Measurements from ENCODE around the gene CEP85. TPM values are rescaled to one million over a fixed set of nuclear protein-coding genes. Genes with fewer than 3 reads are reported as not detected.

The CEP85 gene
- total RNA-seq, 2 experiments from 2014 or later = 47.1 to 55.2 TPM

- no peak for TF ChIP-seq EZH2phosphoT487 (IDR thresholded peaks at IDR 0.05; ENCODE audit: borderline replicate concordance, low read depth, low read length)
- TF ChIP-seq, protein P1, sequence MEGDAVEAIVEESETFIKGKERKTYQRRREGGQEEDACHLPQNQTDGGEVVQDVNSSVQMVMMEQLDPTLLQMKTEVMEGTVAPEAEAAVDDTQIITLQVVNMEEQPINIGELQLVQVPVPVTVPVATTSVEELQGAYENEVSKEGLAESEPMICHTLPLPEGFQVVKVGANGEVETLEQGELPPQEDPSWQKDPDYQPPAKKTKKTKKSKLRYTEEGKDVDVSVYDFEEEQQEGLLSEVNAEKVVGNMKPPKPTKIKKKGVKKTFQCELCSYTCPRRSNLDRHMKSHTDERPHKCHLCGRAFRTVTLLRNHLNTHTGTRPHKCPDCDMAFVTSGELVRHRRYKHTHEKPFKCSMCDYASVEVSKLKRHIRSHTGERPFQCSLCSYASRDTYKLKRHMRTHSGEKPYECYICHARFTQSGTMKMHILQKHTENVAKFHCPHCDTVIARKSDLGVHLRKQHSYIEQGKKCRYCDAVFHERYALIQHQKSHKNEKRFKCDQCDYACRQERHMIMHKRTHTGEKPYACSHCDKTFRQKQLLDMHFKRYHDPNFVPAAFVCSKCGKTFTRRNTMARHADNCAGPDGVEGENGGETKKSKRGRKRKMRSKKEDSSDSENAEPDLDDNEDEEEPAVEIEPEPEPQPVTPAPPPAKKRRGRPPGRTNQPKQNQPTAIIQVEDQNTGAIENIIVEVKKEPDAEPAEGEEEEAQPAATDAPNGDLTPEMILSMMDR (conservative IDR thresholded peaks at IDR 0.05; ENCODE audit: low read length) = no peak
- H3K4me3 ChIP-seq (ENCODE audit: low read depth, low read length, poor library complexity, severe bottlenecking) = no peak overlapping the region
- H3K4me1 ChIP-seq (ENCODE audit: insufficient read depth, low read length, poor library complexity, severe bottlenecking) = no peaks in the 10 kb centered on the region
- no peak for DNase-seq (ENCODE audit: low spot score)
- H3K36me3 ChIP-seq (ENCODE audit: insufficient read depth, low read length) = peaks cover 98% of the 10 kb centered on the region
- no peaks in the 10 kb centered on the region for H4K20me1 ChIP-seq (ENCODE audit: insufficient read depth, low read length)
- H3K4me2 ChIP-seq (ENCODE audit: low read length) = no peak overlapping the region
- peaks cover 7% of the 10 kb centered on the region for H3K9me3 ChIP-seq (ENCODE audit: low read length)
- no peaks in the 10 kb centered on the region for H3K9me2 ChIP-seq (ENCODE audit: insufficient read depth, low read length)
- BruUV-seq (replicated peaks) = no TSS peak
- no peaks in the 10 kb centered on the region for H3K79me2 ChIP-seq (ENCODE audit: insufficient read depth, low read depth, low read length)
- intact Hi-C loops (cut with micrococcal nuclease; ENCODE audit: unreplicated experiment) = no loop called here
- POLR2A ChIA-PET = no interaction called here
- no peak overlapping the region for H3K27ac ChIP-seq (ENCODE audit: low read depth, low read length, poor library complexity, severe bottlenecking)
- CTCF ChIA-PET (ENCODE audit: unreplicated experiment) = no interaction called here
- H2AFZ ChIP-seq (ENCODE audit: low read length) = no peak overlapping the region
These were observed 29.2 kb downstream of the CEP85 start for GRCh38 chr1:26263212-26263611.

DNA sequence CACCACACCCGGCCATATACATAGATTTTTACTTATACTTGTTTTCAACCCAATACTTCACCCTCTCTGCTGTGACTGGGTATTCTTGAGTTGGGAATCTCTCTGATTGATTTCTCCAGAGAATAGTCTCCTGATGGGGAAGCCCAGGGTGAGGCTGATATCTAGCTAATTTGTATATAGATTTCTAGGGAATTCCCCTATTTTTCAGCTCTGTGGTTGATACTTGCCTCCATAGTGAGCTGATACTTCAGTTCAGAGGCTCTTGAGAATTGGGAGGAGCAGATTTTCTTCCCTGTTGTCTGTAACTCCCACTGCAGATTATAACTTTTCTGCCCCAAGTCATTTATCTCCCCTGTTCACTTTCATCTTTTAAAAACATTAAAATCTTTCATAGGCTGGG is 31.4 kb downstream of the CEP85 start:
- H3K9me2 ChIP-seq (ENCODE audit: insufficient read depth, low read length) = no peaks in the 10 kb centered on the region
- no peak overlapping the region for H3K4me2 ChIP-seq (ENCODE audit: low read length)
- H3K79me2 ChIP-seq (ENCODE audit: insufficient read depth, low read depth, low read length) = no peaks in the 10 kb centered on the region
- H3K36me3 ChIP-seq (ENCODE audit: insufficient read depth, low read length) = peaks cover 99% of the 10 kb centered on the region
- CTCF ChIA-PET (ENCODE audit: unreplicated experiment) = no interaction called here
- H4K20me1 ChIP-seq (ENCODE audit: insufficient read depth, low read length) = no peaks in the 10 kb centered on the region
- H3K9me3 ChIP-seq (ENCODE audit: low read length) = peaks cover 20% of the 10 kb centered on the region
- intact Hi-C loops (cut with micrococcal nuclease; ENCODE audit: unreplicated experiment) = no loop called here
- DNase-seq (ENCODE audit: low spot score) = no peak
- H3K27ac ChIP-seq (ENCODE audit: low read depth, low read length, poor library complexity, severe bottlenecking) = no peak overlapping the region
- H3K4me3 ChIP-seq (ENCODE audit: low read depth, low read length, poor library complexity, severe bottlenecking) = no peak overlapping the region
- no peak overlapping the region for H2AFZ ChIP-seq (ENCODE audit: low read length)
- no peaks in the 10 kb centered on the region for H3K4me1 ChIP-seq (ENCODE audit: insufficient read depth, low read length, poor library complexity, severe bottlenecking)
- TF ChIP-seq EZH2phosphoT487 (IDR thresholded peaks at IDR 0.05; ENCODE audit: borderline replicate concordance, low read depth, low read length) = no peak
- TF ChIP-seq, protein P1 (conservative IDR thresholded peaks at IDR 0.05; ENCODE audit: low read length) = no peak
- no TSS peak for BruUV-seq (replicated peaks)
- POLR2A ChIA-PET = no interaction called here

- no peaks in the 10 kb centered on the region for H3K9me2 ChIP-seq (ENCODE audit: insufficient read depth, low read length)
- no peak overlapping the region for H3K4me2 ChIP-seq (ENCODE audit: low read length)
- H3K4me3 ChIP-seq (ENCODE audit: low read depth, low read length, poor library complexity, severe bottlenecking) = no peak overlapping the region
- POLR2A ChIA-PET = no interaction called here
- no peaks in the 10 kb centered on the region for H3K4me1 ChIP-seq (ENCODE audit: insufficient read depth, low read length, poor library complexity, severe bottlenecking)
- no TSS peak for BruUV-seq (replicated peaks)
- H3K27ac ChIP-seq (ENCODE audit: low read depth, low read length, poor library complexity, severe bottlenecking) = no peak overlapping the region
- H2AFZ ChIP-seq (ENCODE audit: low read length) = no peak overlapping the region
- H4K20me1 ChIP-seq (ENCODE audit: insufficient read depth, low read length) = no peaks in the 10 kb centered on the region
- peaks cover 97% of the 10 kb centered on the region for H3K36me3 ChIP-seq (ENCODE audit: insufficient read depth, low read length)
- no peaks in the 10 kb centered on the region for H3K79me2 ChIP-seq (ENCODE audit: insufficient read depth, low read depth, low read length)
- DNase-seq (ENCODE audit: low spot score) = no peak
- TF ChIP-seq, protein P1 (conservative IDR thresholded peaks at IDR 0.05; ENCODE audit: low read length) = no peak
- TF ChIP-seq EZH2phosphoT487 (IDR thresholded peaks at IDR 0.05; ENCODE audit: borderline replicate concordance, low read depth, low read length) = no peak
- intact Hi-C loops (cut with micrococcal nuclease; ENCODE audit: unreplicated experiment) = no loop called here
- peaks cover 20% of the 10 kb centered on the region for H3K9me3 ChIP-seq (ENCODE audit: low read length)
- CTCF ChIA-PET (ENCODE audit: unreplicated experiment) = no interaction called here
These were observed 34.5 kb downstream of the CEP85 start for GRCh38 chr1:26268290-26269197.
